Choroid plexus epithelial cell (primary cell): ENCODE data around the gene SH2D3C.

Source experiments
- DNase-seq: peaks from one replicate; pipeline ENCODE4 v3.0.0-alpha.2; 2010; ENCODE audit warnings: low read depth
- H3K4me3 ChIP-seq: 2 replicates; pipeline ENCODE4 v1.5.1; 2011; ENCODE audit warnings: low read depth, mild to moderate bottlenecking, control low read depth, low read length, moderate library complexity
- TF ChIP-seq, protein P1 (sequence below): conservative IDR thresholded peaks from 2 replicates; pipeline ENCODE4 v1.5.1; 2011; ENCODE audit warnings: low read depth, mild to moderate bottlenecking, control low read depth, inconsistent platforms, low read length, moderate library complexity

SH2D3C gene

DNA sequence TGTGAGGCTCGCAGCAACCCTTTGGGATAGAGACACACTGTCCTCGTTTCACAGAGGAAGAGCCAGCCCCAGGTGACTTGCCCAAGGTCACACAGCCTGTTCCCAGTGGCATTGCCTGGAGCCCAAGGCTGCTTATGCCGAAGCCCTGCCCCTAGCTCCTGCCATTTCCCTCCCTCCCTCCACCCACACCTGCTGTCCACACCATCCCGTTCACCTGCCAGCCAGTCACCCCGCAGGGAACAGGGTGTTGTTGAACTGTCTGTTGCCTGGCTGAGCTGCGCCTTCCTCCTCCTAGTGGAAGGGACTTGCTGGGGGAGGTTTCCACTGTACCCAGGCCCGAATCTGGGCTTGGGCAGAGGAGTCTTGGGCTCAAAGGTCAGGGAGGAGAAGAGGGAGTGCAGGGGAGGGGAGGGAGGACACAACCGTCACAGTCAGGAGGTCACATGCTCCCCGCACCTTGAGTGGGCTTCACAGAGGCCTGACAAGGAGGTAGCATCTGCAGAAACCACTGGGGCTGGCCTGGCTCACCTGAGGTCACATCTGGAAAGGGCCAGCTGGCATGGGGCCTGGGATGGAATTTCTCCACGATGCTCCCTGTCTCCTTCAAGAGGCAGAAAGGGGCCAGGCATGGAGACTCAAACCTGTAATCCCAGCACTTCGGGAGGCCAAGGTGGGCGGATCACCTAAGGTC lies 56.3 kb downstream of the SH2D3C start:
- no peak overlapping the region for H3K4me3 ChIP-seq
- DNase-seq = no peak
- TF ChIP-seq, protein P1, sequence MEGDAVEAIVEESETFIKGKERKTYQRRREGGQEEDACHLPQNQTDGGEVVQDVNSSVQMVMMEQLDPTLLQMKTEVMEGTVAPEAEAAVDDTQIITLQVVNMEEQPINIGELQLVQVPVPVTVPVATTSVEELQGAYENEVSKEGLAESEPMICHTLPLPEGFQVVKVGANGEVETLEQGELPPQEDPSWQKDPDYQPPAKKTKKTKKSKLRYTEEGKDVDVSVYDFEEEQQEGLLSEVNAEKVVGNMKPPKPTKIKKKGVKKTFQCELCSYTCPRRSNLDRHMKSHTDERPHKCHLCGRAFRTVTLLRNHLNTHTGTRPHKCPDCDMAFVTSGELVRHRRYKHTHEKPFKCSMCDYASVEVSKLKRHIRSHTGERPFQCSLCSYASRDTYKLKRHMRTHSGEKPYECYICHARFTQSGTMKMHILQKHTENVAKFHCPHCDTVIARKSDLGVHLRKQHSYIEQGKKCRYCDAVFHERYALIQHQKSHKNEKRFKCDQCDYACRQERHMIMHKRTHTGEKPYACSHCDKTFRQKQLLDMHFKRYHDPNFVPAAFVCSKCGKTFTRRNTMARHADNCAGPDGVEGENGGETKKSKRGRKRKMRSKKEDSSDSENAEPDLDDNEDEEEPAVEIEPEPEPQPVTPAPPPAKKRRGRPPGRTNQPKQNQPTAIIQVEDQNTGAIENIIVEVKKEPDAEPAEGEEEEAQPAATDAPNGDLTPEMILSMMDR = no peak

DNA sequence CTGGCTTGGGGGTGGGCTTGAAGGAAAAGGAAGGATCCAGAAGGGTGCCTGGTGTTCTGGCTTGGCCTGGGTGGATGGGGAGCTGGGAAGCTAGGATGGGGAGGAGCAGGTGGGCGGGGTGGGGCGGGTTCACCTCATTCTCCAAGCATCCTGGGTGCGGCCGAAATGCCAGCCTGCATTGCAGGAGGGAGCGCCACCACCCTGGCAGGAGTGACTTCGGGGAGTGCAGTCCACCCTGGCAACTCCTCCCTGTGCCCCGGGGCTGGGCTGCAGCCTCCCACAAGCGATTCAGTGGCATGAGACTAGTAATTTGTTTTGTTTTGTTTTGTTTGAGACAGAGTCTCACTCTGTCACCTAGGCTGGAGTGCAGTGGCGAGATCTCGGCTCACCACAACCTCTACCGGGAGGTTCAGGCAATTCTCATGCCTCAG lies 57.1 kb downstream of the SH2D3C start:
- no peak for DNase-seq
- no peak overlapping the region for H3K4me3 ChIP-seq
- TF ChIP-seq, protein P1 = no peak

DNA sequence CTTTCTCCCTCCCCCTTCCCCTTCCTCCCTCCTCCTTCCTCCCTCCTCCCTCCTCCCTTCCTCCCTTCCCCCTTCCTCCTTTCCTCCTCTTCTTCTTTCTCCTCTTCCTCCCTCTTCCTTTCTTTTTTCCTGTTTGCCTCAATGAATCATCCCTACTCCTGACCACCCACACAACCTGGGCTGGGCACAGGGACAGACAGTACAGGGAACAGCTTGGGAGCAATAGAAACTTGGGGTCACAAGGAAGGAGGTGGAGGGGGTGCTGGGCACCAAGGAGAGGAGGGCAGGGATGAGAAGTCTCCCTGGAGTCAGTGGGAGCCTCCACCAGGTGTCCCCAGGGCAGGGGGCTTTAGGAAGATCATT lies 57.6 kb downstream of the SH2D3C start:
- H3K4me3 ChIP-seq = no peak overlapping the region

DNA sequence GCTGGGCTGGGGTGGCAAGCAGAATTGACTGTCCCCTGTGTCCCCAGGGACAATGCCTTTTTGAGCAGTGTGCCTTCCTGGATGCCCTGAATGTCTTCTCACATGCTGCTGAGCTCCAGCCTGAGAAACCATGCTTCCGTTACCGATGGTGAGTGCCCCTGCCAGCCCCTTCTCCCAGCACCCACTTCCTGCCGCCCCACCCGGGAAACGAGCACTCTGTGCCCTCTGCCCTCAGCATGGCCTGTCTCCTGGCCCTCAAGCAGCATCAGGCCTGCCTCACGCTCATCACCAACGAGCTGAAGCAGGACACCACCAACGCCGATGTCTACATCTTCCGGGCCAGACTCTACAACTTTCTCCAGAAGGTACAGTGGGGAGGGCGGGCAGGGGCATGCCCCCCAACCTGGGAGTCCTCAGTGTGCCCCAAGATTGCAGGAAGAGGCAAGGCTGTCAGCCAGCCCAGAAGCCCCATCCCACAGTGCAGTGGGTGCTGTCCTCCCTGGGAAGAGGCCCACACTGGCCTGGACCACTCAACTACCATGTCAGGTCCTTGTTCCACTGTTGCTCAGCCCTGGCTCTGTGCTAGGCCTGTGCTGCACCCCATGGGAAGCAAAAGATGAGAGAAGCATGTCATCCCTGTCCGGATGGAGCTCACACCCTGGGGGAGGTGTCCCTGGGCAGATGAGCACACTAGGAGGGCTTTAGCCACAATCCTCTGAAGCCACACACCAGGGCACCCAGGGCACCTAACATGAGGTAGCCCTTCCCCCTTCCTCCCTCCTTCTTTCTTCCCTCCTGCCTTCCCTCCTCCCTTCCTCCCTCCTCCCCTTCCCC lies 58.2 kb downstream of the SH2D3C start:
- H3K4me3 ChIP-seq = no peak overlapping the region
- TF ChIP-seq, protein P1 = no peak
- DNase-seq = no peak

More for the DNA sequence above, 57.6 kb downstream of the SH2D3C start:
- TF ChIP-seq, protein P1 = no peak
- DNase-seq = no peak

DNA sequence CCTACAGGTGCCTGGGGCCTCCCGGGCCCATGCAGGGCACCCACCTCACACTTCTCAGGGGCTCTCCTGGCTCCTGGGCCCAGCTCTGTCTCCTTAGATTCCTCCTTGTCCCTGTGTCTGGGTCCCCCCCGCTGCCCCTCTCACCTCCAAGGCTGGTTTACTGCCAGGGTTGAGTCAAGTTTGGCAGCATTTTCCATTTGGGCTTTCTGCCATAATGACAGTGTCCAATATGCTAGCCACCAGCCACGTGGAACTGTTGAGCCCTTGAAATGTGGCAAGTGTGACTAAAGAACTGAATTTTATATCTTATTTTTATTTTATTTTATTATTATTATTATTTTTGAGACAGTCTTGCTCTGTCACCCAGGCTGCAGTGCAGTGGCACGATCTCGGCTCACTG lies 60.7 kb downstream of the SH2D3C start:
- no peak for DNase-seq
- no peak overlapping the region for H3K4me3 ChIP-seq
- TF ChIP-seq, protein P1 = no peak

DNA sequence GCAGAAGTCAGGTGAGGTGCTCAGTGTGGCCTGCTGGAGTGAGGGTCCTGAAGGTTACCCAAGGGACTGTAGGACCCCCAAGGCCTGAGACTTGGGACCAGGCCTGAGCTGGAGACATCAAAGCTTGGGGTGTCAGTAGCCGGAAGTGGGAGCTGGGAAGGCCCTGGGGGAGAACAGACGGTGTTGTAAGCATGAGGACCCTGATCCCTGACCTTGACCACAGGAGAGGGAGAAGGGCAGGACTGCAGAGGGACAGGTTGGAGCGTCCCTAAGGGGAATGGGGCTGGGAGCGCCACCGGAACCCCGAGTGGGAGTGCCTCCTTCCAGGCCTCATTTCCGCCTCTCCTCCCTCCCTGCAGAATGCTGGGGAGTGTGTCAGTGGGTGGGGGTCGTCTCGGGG lies 62.1 kb downstream of the SH2D3C start:
- TF ChIP-seq, protein P1 = no peak
- no peak for DNase-seq
- no peak overlapping the region for H3K4me3 ChIP-seq
